Measurements from ENCODE around the gene ESYT1.

DNA sequence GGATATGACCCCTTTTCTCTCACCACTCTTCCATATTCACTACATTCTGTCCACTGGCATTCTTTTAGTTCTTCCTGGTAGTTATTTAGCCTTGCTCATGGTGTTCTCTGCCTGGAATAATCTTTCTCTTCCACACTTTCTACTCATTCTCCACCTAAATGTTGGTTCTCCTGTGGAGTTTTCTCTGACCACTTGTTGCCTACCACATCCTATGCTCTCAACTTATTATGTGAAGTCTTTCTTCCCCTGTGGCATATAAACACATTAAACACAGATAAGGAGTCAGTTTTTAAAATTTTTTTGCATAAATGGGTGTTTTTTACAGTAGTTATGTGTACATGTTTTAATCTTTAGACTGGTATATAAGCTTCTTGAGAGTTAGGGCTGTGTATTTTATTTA, 64.5 kb downstream of the ESYT1 start:
- TF ChIP-seq CTCF (conservative IDR thresholded peaks at IDR 0.05 in 1 of 2, IDR thresholded peaks at IDR 0.05 in 1 of 2; ENCODE audit: low read depth in 1 of 2, low read length in 2 of 2) = no peak
- TF ChIP-seq EZH2 (IDR thresholded peaks at IDR 0.05; ENCODE audit: low read length, missing control alignments) = no peak

Measured in fibroblast of lung (primary cell).